HepG2 (cell line): ENCODE measurements around the gene MAP3K4. TPM values are rescaled to one million over a fixed set of nuclear protein-coding genes. Genes with fewer than 3 reads are reported as not detected.

Experiments
- ATAC-seq: fragments of 200-7000 bp; cut with Tn5 transposase; 3 replicates; pipeline ENCODE4 v1.9.1; 2020; ENCODE audit warnings: mild to moderate bottlenecking, moderate library complexity
- BruUV-seq: library from RNA; stranded (reverse); fragments of 400-500 nt; replicated peaks from 2 replicates; lab custom pipeline; 2021; lab: Mats Ljungman, UMichigan
- CTCF ChIA-PET: fragments of 300-600 bp; formaldehyde crosslinking; extraction: SDS; loops from one replicate; lab custom pipeline; 2021; ENCODE audit warnings: low total read pairs, inconsistent platforms, low intra/inter-chr PET ratio; lab: Yijun Ruan, JAX
- POLR2A ChIA-PET: fragments of 350-600 bp; sonication (Branson Sonifier 250); formaldehyde crosslinking; loops from one replicate; lab custom pipeline; 2020; ENCODE audit warnings: antibody characterized with exemption, inconsistent platforms; lab: Yijun Ruan, JAX
- DNase-seq: peaks from one replicate; pipeline ENCODE4 v3.0.0-alpha.2; 2015; ENCODE audit warnings: low spot score
- FAIRE-seq: peaks from 3 replicates; lab custom pipeline; 2011; peaks lifted over from hg19 to GRCh38; lab: Jason Lieb, UNC
- H2AFZ ChIP-seq: one replicate; pipeline ENCODE4 v1.6.1; 2011; ENCODE audit warnings: low read length, inconsistent platforms
- H3K27ac ChIP-seq: fragments of 300-600 bp; 3 replicates; pipeline ENCODE4 v1.8.0; 2011; ENCODE audit warnings: mixed run types, mild to moderate bottlenecking, mixed read lengths, low read length, inconsistent platforms; ENCODE audit not compliant: insufficient read depth; ENCODE audit errors: extremely low read length
- H3K27me3 ChIP-seq, 2 experiments: fragments of 200-600 bp in 1 of 2; 2 replicates in 1 of 2; 3 replicates in 1 of 2; pipeline versions ENCODE4 v1.6.0 to v1.8.0; 2011; ENCODE audit warnings: low read length in 2 of 2, mild to moderate bottlenecking in 2 of 2, moderate library complexity in 2 of 2, inconsistent platforms in 1 of 2; ENCODE audit not compliant: insufficient read depth in 2 of 2, control insufficient read depth in 1 of 2
- H3K36me3 ChIP-seq, 2 experiments: fragments of 200-600 bp in 1 of 2; replicated peaks in 1 of 2; 2 replicates in 1 of 2; 3 replicates in 1 of 2; pipeline versions ENCODE4 v1.5.1 to v1.8.0; 2011; ENCODE audit warnings: low read length in 2 of 2, inconsistent platforms in 1 of 2; ENCODE audit not compliant: insufficient read depth in 2 of 2, control insufficient read depth in 1 of 2
- H3K4me1 ChIP-seq: 2 replicates; pipeline ENCODE4 v1.5.1; 2012; ENCODE audit warnings: low read length, inconsistent platforms; ENCODE audit not compliant: insufficient read depth
- H3K4me2 ChIP-seq: 2 replicates; pipeline ENCODE4 v1.6.0; 2011; ENCODE audit warnings: low read depth, low read length, inconsistent platforms
- H3K4me3 ChIP-seq, 3 experiments: fragments of 200-600 bp in 1 of 3; sonication (generic), shearing (Covaris generic) in 1 of 3; replicated peaks in 1 of 3; 2 replicates each; pipeline ENCODE4 v1.5.1; 2011 to 2016; ENCODE audit warnings: low read length in 3 of 3, inconsistent platforms in 2 of 3, low read depth in 2 of 3, mild to moderate bottlenecking in 2 of 3, control low read depth in 1 of 3, mixed read lengths in 1 of 3; ENCODE audit not compliant: insufficient read depth in 1 of 3
- H3K79me2 ChIP-seq: one replicate; pipeline ENCODE4 v1.6.1; 2011; ENCODE audit warnings: low read length, inconsistent platforms; ENCODE audit not compliant: insufficient read depth
- H3K9ac ChIP-seq: 2 replicates; pipeline ENCODE4 v1.6.0; 2011; ENCODE audit warnings: mild to moderate bottlenecking, low read depth, low read length, inconsistent platforms; ENCODE audit not compliant: insufficient read depth
- H3K9me3 ChIP-seq: 2 replicates; pipeline ENCODE4 v1.5.1; 2012; ENCODE audit warnings: mild to moderate bottlenecking, low read length
- H4K20me1 ChIP-seq: 2 replicates; pipeline ENCODE4 v1.6.0; 2011; ENCODE audit warnings: inconsistent platforms, mild to moderate bottlenecking, low read length, moderate library complexity; ENCODE audit not compliant: insufficient read depth
- ATAD3A ChIP-seq: sonication (generic); formaldehyde crosslinking; IDR thresholded peaks from 2 replicates; pipeline ENCODE4 v1.4.0; 2020; ENCODE audit warnings: missing genetic modification reagents
- CHCHD3 ChIP-seq: sonication (generic); formaldehyde crosslinking; IDR thresholded peaks from 2 replicates; pipeline ENCODE4 v1.8.0; 2022; ENCODE audit warnings: mild to moderate bottlenecking, missing genetic modification reagents, moderate library complexity
- GTF3A ChIP-seq: sonication (generic); formaldehyde crosslinking; conservative IDR thresholded peaks from 2 replicates; pipeline ENCODE4 v1.4.0; 2020; ENCODE audit warnings: mild to moderate bottlenecking, missing genetic modification reagents
- HHEX ChIP-seq: IDR thresholded peaks from 2 replicates; pipeline ENCODE4 v1.6.1; 2016; ENCODE audit warnings: control low read depth
- HOXA3 ChIP-seq: sonication (generic); formaldehyde crosslinking; IDR thresholded peaks from 2 replicates; pipeline ENCODE4 v1.5.0; 2020; ENCODE audit warnings: missing genetic modification reagents
- KDM2A ChIP-seq: sonication (generic); formaldehyde crosslinking; IDR thresholded peaks from 2 replicates; pipeline ENCODE4 v1.4.0; 2020; ENCODE audit warnings: low read depth, missing genetic modification reagents, borderline replicate concordance
- MXD4 ChIP-seq: IDR thresholded peaks from 2 replicates; pipeline ENCODE4 v1.6.1; 2016; ENCODE audit warnings: mild to moderate bottlenecking, missing biosample characterization, missing genetic modification reagents
- REL ChIP-seq: sonication (generic); formaldehyde crosslinking; conservative IDR thresholded peaks from 2 replicates; pipeline ENCODE4 v1.8.0; 2022; ENCODE audit warnings: mild to moderate bottlenecking, missing genetic modification reagents, moderate library complexity
- SCMH1 ChIP-seq: sonication (generic); formaldehyde crosslinking; IDR thresholded peaks from 2 replicates; pipeline ENCODE4 v1.9.0; 2021; ENCODE audit warnings: missing genetic modification reagents, mild to moderate bottlenecking, borderline replicate concordance
- TOPORS ChIP-seq: sonication (generic); formaldehyde crosslinking; IDR thresholded peaks from 2 replicates; pipeline ENCODE4 v1.8.0; 2023; ENCODE audit warnings: mild to moderate bottlenecking, missing genetic modification reagents
- ZNF143 ChIP-seq: sonication (generic); formaldehyde crosslinking; IDR thresholded peaks from 2 replicates; pipeline ENCODE4 v1.4.0; 2020; ENCODE audit warnings: missing genetic modification reagents
- ZNF224 ChIP-seq: sonication (generic); formaldehyde crosslinking; IDR thresholded peaks from 2 replicates; pipeline ENCODE4 v1.5.0; 2020; ENCODE audit warnings: mild to moderate bottlenecking, missing genetic modification reagents
- ZNF441 ChIP-seq: sonication (generic); formaldehyde crosslinking; IDR thresholded peaks from 2 replicates; pipeline ENCODE4 v1.7.0; 2021; ENCODE audit warnings: missing genetic modification reagents, borderline replicate concordance
- WGBS: methylation state at CpG from one replicate; pipeline ENCODE4 v1.1.6; 2017; ENCODE audit warnings: low lambda C conversion rate; 5-methylcytosine and 5-hydroxymethylcytosine counted together
- in situ Hi-C: cut with HindIII; loops from 2 replicates; pipeline ENCODE4 v1.10.0; 2017; ENCODE audit warnings: low pct_unique_long_range_greater_than_20kb; ENCODE audit not compliant: extremely low pct_ligation_motif_present
- intact Hi-C: fragments of 100-400 bp; cut with micrococcal nuclease; formaldehyde crosslinking; loops from one replicate; pipeline ENCODE4 v1.10.0; 2022; ENCODE audit not compliant: unreplicated experiment
- polyA plus RNA-seq, 8 experiments: library from polyadenylated mRNA; depleted of rRNA in 3 of 8; stranded (reverse) in 7 of 8; unstranded in 1 of 8; fragments of >200 nt; fragmentation: Illumina TruSeq in 4 of 8; extraction: Trizol in 4 of 8; gene quantifications; 2 replicates each; pipeline versions ENCODE4 v1.2.1 to v1.2.3, GENCODE V29; 2011 to 2016; ENCODE audit warnings: low read depth in 4 of 8, missing spikeins in 1 of 8, mixed read lengths in 1 of 8; ENCODE audit not compliant: insufficient read depth in 1 of 8
- total RNA-seq, 5 experiments: library from RNA; depleted of rRNA; stranded (reverse); fragments of >200 nt; fragmentation: Illumina TruSeq; extraction: Trizol; gene quantifications; 2 replicates each; pipeline ENCODE4 v1.2.3, GENCODE V29; 2016; ENCODE audit warnings: low read depth in 1 of 5
- TF ChIP-seq, protein P1 (sequence below): sonication (generic); formaldehyde crosslinking; IDR thresholded peaks from 2 replicates; pipeline ENCODE4; 2020; ENCODE audit warnings: missing genetic modification reagents, mild to moderate bottlenecking, borderline replicate concordance
- TF ChIP-seq, protein P2 (sequence below): sonication (generic); formaldehyde crosslinking; IDR thresholded peaks from 2 replicates; pipeline ENCODE4 v1.4.0; 2020; ENCODE audit warnings: missing genetic modification reagents
- TF ChIP-seq, protein P3 (sequence below): sonication (generic); formaldehyde crosslinking; IDR thresholded peaks from 2 replicates; pipeline ENCODE4 v1.4.0; 2020; ENCODE audit warnings: missing genetic modification reagents, borderline replicate concordance

MAP3K4 gene
- total and polyA plus RNA-seq, 2 of the 13 experiments (the other 11 are each of a cell fraction or from before 2014, with no cell fraction given): 12.9 to 33.6 TPM

DNA sequence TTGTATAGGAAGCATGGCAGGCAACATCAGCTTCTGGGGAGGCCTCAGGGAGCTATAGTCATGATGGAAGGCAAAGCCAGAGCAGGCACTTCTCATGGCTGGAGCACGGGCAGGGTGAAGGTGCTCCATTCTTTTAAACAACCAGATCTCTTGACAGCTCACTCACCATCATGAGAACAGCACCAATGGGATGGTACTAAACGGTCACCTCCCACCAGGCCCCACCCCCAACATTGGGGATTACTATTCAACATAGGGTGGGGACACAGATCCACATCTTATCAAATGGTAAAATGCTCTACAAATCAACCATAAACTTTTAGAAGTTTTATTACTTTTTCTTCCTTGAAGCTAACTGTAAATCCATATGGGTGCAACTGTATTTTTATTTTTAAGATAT is 61.5 kb downstream of the MAP3K4 start:
- intact Hi-C loops (no loop called here), in situ Hi-C loops (no loop called here)
- H3K27me3 ChIP-seq: no peaks in the 10 kb centered on the region
- ChIA-PET CTCF (no interaction called here), POLR2A (no interaction called here)
- 86% methylated on average over 2 of the region's 2 CpGs for WGBS
- no peak overlapping the region for H3K27ac ChIP-seq
- no TSS peak for BruUV-seq
- no peak overlapping the region for H3K9ac ChIP-seq
- peaks cover 7 to 24% of the 10 kb centered on the region in 2 experiments for H3K36me3 ChIP-seq
- H3K4me1 ChIP-seq: no peaks in the 10 kb centered on the region
- DNase-seq (no peak), FAIRE-seq (no peak), ATAC-seq (no peak)
- no peaks in the 10 kb centered on the region for H3K79me2 ChIP-seq
- H3K9me3 ChIP-seq: no peaks in the 10 kb centered on the region
- TF ChIP-seq TOPORS (CRISPR knock-in tag) (no peak), SCMH1 (CRISPR knock-in tag) (no peak), ZNF441 (CRISPR knock-in tag) (no peak), ATAD3A (CRISPR knock-in tag) (no peak), ZNF224 (CRISPR knock-in tag) (no peak), HOXA3 (CRISPR knock-in tag) (no peak)
- no peaks in the 10 kb centered on the region for H4K20me1 ChIP-seq
- H2AFZ ChIP-seq: no peak overlapping the region
- H3K4me2 ChIP-seq: no peak overlapping the region
- no peak overlapping the region for H3K4me3 ChIP-seq

DNA sequence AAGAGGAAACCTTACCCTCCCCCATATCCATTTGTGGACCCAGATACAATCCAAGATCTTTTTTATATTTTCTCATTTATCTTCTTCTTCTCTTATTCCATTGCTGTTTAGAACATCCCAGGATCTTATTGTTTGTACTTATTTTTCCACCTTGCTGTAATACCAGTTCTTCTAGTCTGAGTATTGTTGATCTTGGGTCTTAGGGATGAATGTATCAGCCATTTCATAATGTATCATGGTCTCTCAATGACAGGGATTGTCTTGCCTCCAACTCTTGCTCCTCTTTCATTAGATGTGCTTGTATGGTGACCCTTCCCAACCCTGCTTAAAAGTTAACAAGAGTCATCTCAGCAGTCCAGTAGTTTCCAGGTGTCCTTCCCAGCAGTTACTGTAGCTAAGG is 63.3 kb downstream of the MAP3K4 start:
- no peak overlapping the region for H3K4me2 ChIP-seq
- H3K9me3 ChIP-seq: no peaks in the 10 kb centered on the region
- DNase-seq (no peak), ATAC-seq (no peak), FAIRE-seq (no peak)
- no peaks in the 10 kb centered on the region for H3K79me2 ChIP-seq
- H3K27me3 ChIP-seq: no peaks in the 10 kb centered on the region
- ChIA-PET CTCF (no interaction called here), POLR2A (no interaction called here)
- no peak overlapping the region for H3K4me3 ChIP-seq
- no peak overlapping the region for H3K9ac ChIP-seq
- in situ Hi-C loops: no loop called here
- no peak overlapping the region for H2AFZ ChIP-seq
- peaks cover 2 to 10% of the 10 kb centered on the region in 2 experiments; a peak in 4 of 5 replicates for H3K36me3 ChIP-seq
- H3K27ac ChIP-seq: no peak overlapping the region
- BruUV-seq: no TSS peak
- no peaks in the 10 kb centered on the region for H3K4me1 ChIP-seq
- no peaks in the 10 kb centered on the region for H4K20me1 ChIP-seq
- intact Hi-C loops: no loop called here
- TF ChIP-seq ZNF143: no peak
- TF ChIP-seq, protein P1, sequence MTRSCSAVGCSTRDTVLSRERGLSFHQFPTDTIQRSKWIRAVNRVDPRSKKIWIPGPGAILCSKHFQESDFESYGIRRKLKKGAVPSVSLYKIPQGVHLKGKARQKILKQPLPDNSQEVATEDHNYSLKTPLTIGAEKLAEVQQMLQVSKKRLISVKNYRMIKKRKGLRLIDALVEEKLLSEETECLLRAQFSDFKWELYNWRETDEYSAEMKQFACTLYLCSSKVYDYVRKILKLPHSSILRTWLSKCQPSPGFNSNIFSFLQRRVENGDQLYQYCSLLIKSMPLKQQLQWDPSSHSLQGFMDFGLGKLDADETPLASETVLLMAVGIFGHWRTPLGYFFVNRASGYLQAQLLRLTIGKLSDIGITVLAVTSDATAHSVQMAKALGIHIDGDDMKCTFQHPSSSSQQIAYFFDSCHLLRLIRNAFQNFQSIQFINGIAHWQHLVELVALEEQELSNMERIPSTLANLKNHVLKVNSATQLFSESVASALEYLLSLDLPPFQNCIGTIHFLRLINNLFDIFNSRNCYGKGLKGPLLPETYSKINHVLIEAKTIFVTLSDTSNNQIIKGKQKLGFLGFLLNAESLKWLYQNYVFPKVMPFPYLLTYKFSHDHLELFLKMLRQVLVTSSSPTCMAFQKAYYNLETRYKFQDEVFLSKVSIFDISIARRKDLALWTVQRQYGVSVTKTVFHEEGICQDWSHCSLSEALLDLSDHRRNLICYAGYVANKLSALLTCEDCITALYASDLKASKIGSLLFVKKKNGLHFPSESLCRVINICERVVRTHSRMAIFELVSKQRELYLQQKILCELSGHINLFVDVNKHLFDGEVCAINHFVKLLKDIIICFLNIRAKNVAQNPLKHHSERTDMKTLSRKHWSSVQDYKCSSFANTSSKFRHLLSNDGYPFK: no peak
- TF ChIP-seq MXD4 (CRISPR knock-in tag): no peak
- TF ChIP-seq, protein P2, sequence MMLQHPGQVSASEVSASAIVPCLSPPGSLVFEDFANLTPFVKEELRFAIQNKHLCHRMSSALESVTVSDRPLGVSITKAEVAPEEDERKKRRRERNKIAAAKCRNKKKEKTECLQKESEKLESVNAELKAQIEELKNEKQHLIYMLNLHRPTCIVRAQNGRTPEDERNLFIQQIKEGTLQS (CRISPR knock-in tag): no peak
- TF ChIP-seq, protein P3, sequence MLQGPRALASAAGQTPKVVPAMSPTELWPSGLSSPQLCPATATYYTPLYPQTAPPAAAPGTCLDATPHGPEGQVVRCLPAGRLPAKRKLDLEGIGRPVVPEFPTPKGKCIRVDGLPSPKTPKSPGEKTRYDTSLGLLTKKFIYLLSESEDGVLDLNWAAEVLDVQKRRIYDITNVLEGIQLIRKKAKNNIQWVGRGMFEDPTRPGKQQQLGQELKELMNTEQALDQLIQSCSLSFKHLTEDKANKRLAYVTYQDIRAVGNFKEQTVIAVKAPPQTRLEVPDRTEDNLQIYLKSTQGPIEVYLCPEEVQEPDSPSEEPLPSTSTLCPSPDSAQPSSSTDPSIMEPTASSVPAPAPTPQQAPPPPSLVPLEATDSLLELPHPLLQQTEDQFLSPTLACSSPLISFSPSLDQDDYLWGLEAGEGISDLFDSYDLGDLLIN (CRISPR knock-in tag): no peak
- TF ChIP-seq CHCHD3 (CRISPR knock-in tag): no peak
- no peak for TF ChIP-seq GTF3A (CRISPR knock-in tag)
- TF ChIP-seq KDM2A: no peak
- TF ChIP-seq REL (CRISPR knock-in tag): no peak
- no peak for TF ChIP-seq HHEX (CRISPR knock-in tag)
